BJ (cell line): ENCODE results near the gene ARHGAP30. TPM values are rescaled to one million over a fixed set of nuclear protein-coding genes. Genes with fewer than 3 reads are reported as not detected.

Experiments
- CTCF ChIA-PET: fragments of 350-600 bp; formaldehyde crosslinking; extraction: SDS; loops from one replicate; lab custom pipeline; 2021; ENCODE audit warnings: antibody characterized with exemption, inconsistent platforms; lab: Yijun Ruan, JAX
- POLR2A ChIA-PET: fragments of 300-600 bp; sonication (Branson Sonifier 250); formaldehyde crosslinking; extraction: SDS; loops from one replicate; lab custom pipeline; 2021; ENCODE audit warnings: antibody characterized with exemption; lab: Charles Lee
- DNase-seq: peaks from one replicate; pipeline ENCODE4 v3.0.0-alpha.2; 2011; ENCODE audit warnings: low read depth
- H3K27me3 ChIP-seq: 2 replicates; pipeline ENCODE4 v1.6.0; 2011; ENCODE audit warnings: low read length; ENCODE audit not compliant: control insufficient read depth, insufficient read depth
- H3K36me3 ChIP-seq: 2 replicates; pipeline ENCODE4 v1.5.1; 2011; ENCODE audit warnings: low read length; ENCODE audit not compliant: control insufficient read depth, insufficient read depth
- H3K4me3 ChIP-seq: 2 replicates; pipeline ENCODE4 v1.5.1; 2011; ENCODE audit warnings: low read depth, mild to moderate bottlenecking, control low read depth, low read length
- polyA plus RNA-seq: library from polyadenylated mRNA; depleted of rRNA; stranded (reverse); fragments of >200 nt; gene quantifications from 2 replicates; pipeline ENCODE4 v1.2.3, GENCODE V29; 2011
- TF ChIP-seq, protein P1 (sequence below): IDR thresholded peaks from 2 replicates; pipeline ENCODE4 v1.5.1; 2011; ENCODE audit warnings: low read depth, mild to moderate bottlenecking, control low read depth, inconsistent platforms, low read length, moderate library complexity; ENCODE audit not compliant: insufficient read depth

Gene ARHGAP30
- polyA plus RNA-seq, 1 experiment, result not detected

GRCh38 chr1:161008869-161009510, 60.7 kb downstream of the ARHGAP30 start:
- ChIA-PET CTCF (interaction anchor here (1.0 to 4.6 kb wide), 2 partner anchors 12 to 89 kb away, joined by 3 to 25 read pairs; no protein-coding TSS in a partner anchor), POLR2A (interaction anchor here (0.6 kb wide), 1 partner anchor 9 kb away, joined by 5 read pairs; no protein-coding TSS in a partner anchor)
- TF ChIP-seq, protein P1, sequence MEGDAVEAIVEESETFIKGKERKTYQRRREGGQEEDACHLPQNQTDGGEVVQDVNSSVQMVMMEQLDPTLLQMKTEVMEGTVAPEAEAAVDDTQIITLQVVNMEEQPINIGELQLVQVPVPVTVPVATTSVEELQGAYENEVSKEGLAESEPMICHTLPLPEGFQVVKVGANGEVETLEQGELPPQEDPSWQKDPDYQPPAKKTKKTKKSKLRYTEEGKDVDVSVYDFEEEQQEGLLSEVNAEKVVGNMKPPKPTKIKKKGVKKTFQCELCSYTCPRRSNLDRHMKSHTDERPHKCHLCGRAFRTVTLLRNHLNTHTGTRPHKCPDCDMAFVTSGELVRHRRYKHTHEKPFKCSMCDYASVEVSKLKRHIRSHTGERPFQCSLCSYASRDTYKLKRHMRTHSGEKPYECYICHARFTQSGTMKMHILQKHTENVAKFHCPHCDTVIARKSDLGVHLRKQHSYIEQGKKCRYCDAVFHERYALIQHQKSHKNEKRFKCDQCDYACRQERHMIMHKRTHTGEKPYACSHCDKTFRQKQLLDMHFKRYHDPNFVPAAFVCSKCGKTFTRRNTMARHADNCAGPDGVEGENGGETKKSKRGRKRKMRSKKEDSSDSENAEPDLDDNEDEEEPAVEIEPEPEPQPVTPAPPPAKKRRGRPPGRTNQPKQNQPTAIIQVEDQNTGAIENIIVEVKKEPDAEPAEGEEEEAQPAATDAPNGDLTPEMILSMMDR, result no peak
- Histone ChIP-seq H3K36me3 (no peaks in the 10 kb centered on the region), H3K27me3 (no peaks in the 10 kb centered on the region), H3K4me3 (no peak overlapping the region)
- DNase-seq, result no peak

- H3K36me3 ChIP-seq, result no peaks in the 10 kb centered on the region
- CTCF ChIA-PET, result interaction anchor here (1.2 to 4.6 kb wide), 5 partner anchors 10 to 176 kb away, joined by 3 to 25 read pairs (median 3); partner anchors contain the start of gene KLHDC9
- TF ChIP-seq, protein P1, result no peak
- POLR2A ChIA-PET, result no interaction called here
- no peaks in the 10 kb centered on the region for H3K27me3 ChIP-seq
- no peak for DNase-seq
- H3K4me3 ChIP-seq, result no peak overlapping the region
Observed at GRCh38 chr1:161007369-161007768, 62.3 kb downstream of the ARHGAP30 start.

DNA sequence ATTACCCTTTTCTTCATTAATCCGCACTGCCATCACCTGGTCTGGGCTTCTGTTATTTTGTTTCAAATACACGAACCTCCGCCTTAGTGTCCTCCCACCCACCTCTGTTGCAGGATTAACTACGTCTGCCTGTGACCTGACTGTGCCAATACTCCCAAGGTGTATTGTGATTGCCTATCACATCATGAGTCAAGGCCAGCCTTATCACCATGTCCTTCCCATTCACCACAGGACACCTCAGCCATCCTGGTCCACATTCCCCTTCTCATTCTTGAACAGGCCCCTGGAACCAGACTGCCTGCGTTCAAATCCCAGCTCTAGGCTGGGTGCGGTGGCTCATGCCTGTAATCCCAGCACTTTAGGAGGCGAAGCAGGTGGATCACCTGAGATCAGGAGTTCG, 63.1 kb downstream of the ARHGAP30 start:
- H3K4me3 ChIP-seq, result no peak overlapping the region
- H3K36me3 ChIP-seq, result no peaks in the 10 kb centered on the region
- DNase-seq, result no peak
- H3K27me3 ChIP-seq, result no peaks in the 10 kb centered on the region
- TF ChIP-seq, protein P1, result no peak
- ChIA-PET POLR2A (no interaction called here), CTCF (interaction anchor here (1.2 to 4.6 kb wide), 3 partner anchors 9 to 175 kb away, joined by 3 to 25 read pairs (median 3); partner anchors contain the start of gene KLHDC9)

DNA sequence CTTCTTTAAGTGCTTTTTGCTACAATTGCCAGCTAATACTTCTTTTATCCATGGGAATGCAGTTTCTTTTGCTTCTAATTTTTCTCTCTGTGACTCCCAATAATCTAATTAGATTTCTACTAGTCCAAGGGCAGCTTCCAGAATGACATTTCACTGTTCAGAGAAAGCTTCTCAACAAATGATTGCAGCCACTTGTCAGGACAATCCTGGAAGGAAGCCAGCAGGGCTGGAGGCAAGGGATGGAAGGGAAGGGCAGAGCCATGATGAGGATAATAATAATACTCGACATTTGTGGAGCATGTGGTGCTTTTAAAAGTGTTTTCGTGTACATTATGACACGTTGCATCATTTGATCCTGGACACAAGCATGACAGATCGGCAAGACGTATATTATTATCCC, 68.2 kb downstream of the ARHGAP30 start:
- CTCF ChIA-PET, result interaction anchor here (0.8 to 6.5 kb wide), 4 partner anchors 10 to 137 kb away, joined by 3 to 96 read pairs (median 4); partner anchors contain the start of gene KLHDC9
- POLR2A ChIA-PET, result no interaction called here
- H3K27me3 ChIP-seq, result no peaks in the 10 kb centered on the region; the same call in 1 of the 2 replicates
- no peak overlapping the region for H3K4me3 ChIP-seq
- no peaks in the 10 kb centered on the region for H3K36me3 ChIP-seq
- TF ChIP-seq, protein P1, result no peak
- DNase-seq, result no peak

GRCh38 chr1:161000736-161001480, 68.8 kb downstream of the ARHGAP30 start:
- H3K27me3 ChIP-seq, result no peaks in the 10 kb centered on the region; the same call in 1 of the 2 replicates
- H3K4me3 ChIP-seq, result no peak overlapping the region
- ChIA-PET CTCF (interaction anchor here (0.8 to 6.5 kb wide), 5 partner anchors 10 to 138 kb away, joined by 3 to 96 read pairs (median 3); partner anchors contain the start of genes KLHDC9 and USF1), POLR2A (interaction anchor here (0.5 kb wide), 1 partner anchor 9 kb away, joined by 5 read pairs; no protein-coding TSS in a partner anchor)
- no peaks in the 10 kb centered on the region for H3K36me3 ChIP-seq
- TF ChIP-seq, protein P1, result no peak
- DNase-seq, result no peak
